H1 (cell line): ENCODE measurements around the gene CLUH.

ENCODE experiments used
- ASH2L ChIP-seq: fragments of 200-600, 300-600 bp; sonication (generic); IDR thresholded peaks from one replicate; pipeline ENCODE4 v1.7.1; 2017; ENCODE audit warnings: low read length
- CEBPB ChIP-seq: IDR thresholded peaks from 2 replicates; pipeline ENCODE4 v1.6.1; 2012; ENCODE audit warnings: low read depth, low read length
- EP300 ChIP-seq, 2 experiments: IDR thresholded peaks; 1 replicate in 1 of 2; 2 replicates in 1 of 2; pipeline ENCODE4 v1.6.1; 2011 to 2012; ENCODE audit warnings: low read depth in 2 of 2, low read length in 2 of 2, mild to moderate bottlenecking in 2 of 2, borderline replicate concordance in 1 of 2, inconsistent platforms in 1 of 2, moderate library complexity in 1 of 2
- MAFK ChIP-seq: IDR thresholded peaks from 2 replicates; pipeline ENCODE4 v1.6.1; 2012; ENCODE audit warnings: low read depth, mild to moderate bottlenecking, improper control_type of control experiment, low read length
- NRF1 ChIP-seq: IDR thresholded peaks from 2 replicates; pipeline ENCODE4 v1.6.1; 2011; ENCODE audit warnings: mild to moderate bottlenecking, low read depth, low read length, improper control_type of control experiment
- POLR2A ChIP-seq, 2 experiments: IDR thresholded peaks; 1 replicate in 1 of 2; 2 replicates in 1 of 2; pipeline ENCODE4 v1.6.1; 2011; ENCODE audit warnings: low read depth in 2 of 2, low read length in 2 of 2, mild to moderate bottlenecking in 2 of 2; ENCODE audit errors: control extremely low read depth in 1 of 2
- POLR2AphosphoS5 ChIP-seq: IDR thresholded peaks from 2 replicates; pipeline ENCODE4 v1.6.1; 2011; ENCODE audit warnings: low read depth, low read length
- TAF1 ChIP-seq: IDR thresholded peaks from 2 replicates; pipeline ENCODE4 v1.6.1; 2011; ENCODE audit warnings: mild to moderate bottlenecking, low read depth, low read length
- YY1 ChIP-seq: IDR thresholded peaks from 2 replicates; pipeline ENCODE4 v1.6.1; 2011; ENCODE audit warnings: low read depth, mild to moderate bottlenecking, low read length
- TF ChIP-seq, protein P1 (sequence below), 3 experiments: IDR thresholded peaks; 1 replicate in 2 of 3; 2 replicates in 1 of 3; pipeline versions ENCODE4 v1.5.1 to v1.6.1; 2011; ENCODE audit warnings: low read length in 3 of 3, mild to moderate bottlenecking in 3 of 3, inconsistent platforms in 2 of 3, low read depth in 1 of 3, moderate library complexity in 1 of 3; ENCODE audit not compliant: insufficient read depth in 1 of 3; ENCODE audit errors: control extremely low read depth in 1 of 3
- TF ChIP-seq, protein P2 (sequence below): IDR thresholded peaks from 2 replicates; pipeline ENCODE4 v1.6.1; 2011; ENCODE audit warnings: low read length, improper control_type of control experiment

DNA sequence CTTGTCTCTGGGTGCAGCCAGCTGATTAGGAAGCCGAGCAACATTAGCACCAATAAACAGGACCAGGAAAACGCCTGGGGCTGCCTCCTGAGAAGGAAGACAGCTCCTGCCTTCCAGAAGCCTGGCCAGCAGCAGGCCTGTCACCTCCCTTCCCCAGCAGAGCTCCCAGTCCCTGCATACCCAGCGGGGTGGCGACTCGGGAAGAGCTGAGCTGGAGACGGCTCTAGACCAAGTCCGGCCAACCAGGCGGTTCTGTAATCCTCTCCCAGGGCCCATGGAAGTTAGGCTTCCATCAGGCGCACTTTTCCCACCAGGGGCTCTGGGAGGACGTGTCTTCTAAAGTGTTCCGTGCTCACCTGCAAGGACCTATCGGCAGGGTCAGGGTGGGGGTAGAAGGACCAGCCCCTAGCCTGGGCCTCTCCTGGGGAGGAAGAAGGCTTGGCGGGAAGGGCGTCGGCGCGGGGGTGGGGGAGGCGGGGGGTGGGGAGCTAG, 12.0 kb upstream of the CLUH start:
- no peak for TF ChIP-seq EP300 (IDR thresholded peaks at IDR 0.05; ENCODE audit: borderline replicate concordance in 1 of 2, low read depth in 2 of 2, low read length in 2 of 2)
- TF ChIP-seq TAF1, result no peak
- TF ChIP-seq POLR2AphosphoS5, result no peak
- no peak for TF ChIP-seq NRF1
- no peak for TF ChIP-seq CEBPB
- TF ChIP-seq, protein P1, sequence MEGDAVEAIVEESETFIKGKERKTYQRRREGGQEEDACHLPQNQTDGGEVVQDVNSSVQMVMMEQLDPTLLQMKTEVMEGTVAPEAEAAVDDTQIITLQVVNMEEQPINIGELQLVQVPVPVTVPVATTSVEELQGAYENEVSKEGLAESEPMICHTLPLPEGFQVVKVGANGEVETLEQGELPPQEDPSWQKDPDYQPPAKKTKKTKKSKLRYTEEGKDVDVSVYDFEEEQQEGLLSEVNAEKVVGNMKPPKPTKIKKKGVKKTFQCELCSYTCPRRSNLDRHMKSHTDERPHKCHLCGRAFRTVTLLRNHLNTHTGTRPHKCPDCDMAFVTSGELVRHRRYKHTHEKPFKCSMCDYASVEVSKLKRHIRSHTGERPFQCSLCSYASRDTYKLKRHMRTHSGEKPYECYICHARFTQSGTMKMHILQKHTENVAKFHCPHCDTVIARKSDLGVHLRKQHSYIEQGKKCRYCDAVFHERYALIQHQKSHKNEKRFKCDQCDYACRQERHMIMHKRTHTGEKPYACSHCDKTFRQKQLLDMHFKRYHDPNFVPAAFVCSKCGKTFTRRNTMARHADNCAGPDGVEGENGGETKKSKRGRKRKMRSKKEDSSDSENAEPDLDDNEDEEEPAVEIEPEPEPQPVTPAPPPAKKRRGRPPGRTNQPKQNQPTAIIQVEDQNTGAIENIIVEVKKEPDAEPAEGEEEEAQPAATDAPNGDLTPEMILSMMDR (IDR thresholded peaks at IDR 0.05; ENCODE audit: control extremely low read depth in 1 of 3, insufficient read depth in 1 of 3, low read depth in 1 of 3, low read length in 3 of 3), result no peak
- TF ChIP-seq YY1, result no peak
- TF ChIP-seq, protein P2, sequence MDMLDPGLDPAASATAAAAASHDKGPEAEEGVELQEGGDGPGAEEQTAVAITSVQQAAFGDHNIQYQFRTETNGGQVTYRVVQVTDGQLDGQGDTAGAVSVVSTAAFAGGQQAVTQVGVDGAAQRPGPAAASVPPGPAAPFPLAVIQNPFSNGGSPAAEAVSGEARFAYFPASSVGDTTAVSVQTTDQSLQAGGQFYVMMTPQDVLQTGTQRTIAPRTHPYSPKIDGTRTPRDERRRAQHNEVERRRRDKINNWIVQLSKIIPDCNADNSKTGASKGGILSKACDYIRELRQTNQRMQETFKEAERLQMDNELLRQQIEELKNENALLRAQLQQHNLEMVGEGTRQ, result no peak
- TF ChIP-seq MAFK, result no peak
- no peak for TF ChIP-seq ASH2L
- no peak; a peak in 1 of 3 replicates for TF ChIP-seq POLR2A (IDR thresholded peaks at IDR 0.05; ENCODE audit: control extremely low read depth in 1 of 2, low read depth in 2 of 2, low read length in 2 of 2)
